HG03521 (cell line): ENCODE data around the gene BTG2.

Experiments
- ATAC-seq: cut with Tn5 transposase; IDR thresholded peaks from one replicate; pipeline ENCODE4 v1.9.1; 2021; ENCODE audit warnings: mild to moderate bottlenecking, moderate library complexity; ENCODE audit not compliant: unreplicated experiment

The BTG2 gene

GRCh38 chr1:203338335-203339036 is 33.2 kb downstream of the BTG2 start:
- ATAC-seq, result no peak

- no peak for ATAC-seq
Measured at GRCh38 chr1:203340112-203340790, 34.9 kb downstream of the BTG2 start.

- ATAC-seq, result no peak
Measured at GRCh38 chr1:203342192-203342940, 37.0 kb downstream of the BTG2 start.

- no peak for ATAC-seq
Measured at GRCh38 chr1:203343956-203344754, 38.8 kb downstream of the BTG2 start.

GRCh38 chr1:203346060-203346768 is 40.9 kb downstream of the BTG2 start:
- ATAC-seq, result no peak

- ATAC-seq, result no peak
Measured at GRCh38 chr1:203346769-203347102, 41.4 kb downstream of the BTG2 start.

GRCh38 chr1:203349166-203349565 is 43.8 kb downstream of the BTG2 start:
- no peak for ATAC-seq

GRCh38 chr1:203349773-203350524 is 44.6 kb downstream of the BTG2 start:
- ATAC-seq, result no peak

- ATAC-seq, result no peak
Measured at GRCh38 chr1:203351037-203351625, 45.8 kb downstream of the BTG2 start, which contains the start of gene FMOD. TSS of gene FMOD (minus strand) at chr1:203351122. CDS start at chr1:203348270, 2,852 bp downstream.

GRCh38 chr1:203353486-203353885 is 48.2 kb downstream of the BTG2 start:
- ATAC-seq, result no peak

GRCh38 chr1:203354246-203354645 is 48.9 kb downstream of the BTG2 start:
- ATAC-seq, result no peak

GRCh38 chr1:203359010-203359571 is 53.8 kb downstream of the BTG2 start:
- ATAC-seq, result no peak
